DMS79 (cell line): ENCODE data around the gene OGFRL1.

ENCODE experiments used
- DNase-seq: peaks from one replicate; lab custom pipeline; 2025; lab: John Stamatoyannopoulos, UW

The OGFRL1 gene

GRCh38 chr6:71334768-71335167 lies 46.2 kb downstream of the OGFRL1 start:
- DNase-seq = no peak

- DNase-seq = no peak
Observed at GRCh38 chr6:71335544-71335943, 46.9 kb downstream of the OGFRL1 start.

GRCh38 chr6:71336901-71337300 lies 48.3 kb downstream of the OGFRL1 start:
- no peak for DNase-seq

GRCh38 chr6:71338540-71339316 lies 50.1 kb downstream of the OGFRL1 start:
- no peak for DNase-seq

GRCh38 chr6:71342772-71343171 lies 54.2 kb downstream of the OGFRL1 start:
- no peak for DNase-seq

GRCh38 chr6:71345476-71346333 lies 57.1 kb downstream of the OGFRL1 start:
- no peak for DNase-seq

- DNase-seq = no peak
Observed at GRCh38 chr6:71346334-71346694, 57.7 kb downstream of the OGFRL1 start.

- no peak for DNase-seq
Observed at GRCh38 chr6:71347119-71347518, 58.5 kb downstream of the OGFRL1 start.

- no peak for DNase-seq
Observed at GRCh38 chr6:71349395-71349794, 60.8 kb downstream of the OGFRL1 start.

GRCh38 chr6:71349976-71350615 lies 61.5 kb downstream of the OGFRL1 start:
- no peak for DNase-seq

- DNase-seq = no peak
Observed at GRCh38 chr6:71351190-71351589, 62.6 kb downstream of the OGFRL1 start.
